SK-N-SH (cell line): ENCODE data around the gene ROBO1.

Experiments
- CTCF ChIP-seq: fragments of 200-600 bp; sonication (generic); IDR thresholded peaks from 2 replicates; pipeline ENCODE4 v1.6.1; 2017; ENCODE audit warnings: antibody characterized with exemption, mild to moderate bottlenecking, moderate library complexity
- EP300 ChIP-seq, 2 experiments: IDR thresholded peaks; 2 replicates each; pipeline versions ENCODE4 v1.4.0 to v1.6.1; 2012; ENCODE audit warnings: borderline replicate concordance in 1 of 2, low read depth in 1 of 2, low read length in 1 of 2
- GATA2 ChIP-seq: sonication (generic); formaldehyde crosslinking; IDR thresholded peaks from 2 replicates; pipeline ENCODE4 v1.5.0; 2020; ENCODE audit warnings: mild to moderate bottlenecking, missing genetic modification reagents
- RAD21 ChIP-seq: IDR thresholded peaks from 2 replicates; pipeline ENCODE4 v1.6.1; 2012; ENCODE audit warnings: mild to moderate bottlenecking, low read length

GRCh38 chr3:78737988-78738387 lies 1029.8 kb downstream of the ROBO1 start:
- TF ChIP-seq RAD21, result no peak
- TF ChIP-seq GATA2, result no peak
- TF ChIP-seq CTCF, result no peak
- no peak for TF ChIP-seq EP300 (IDR thresholded peaks at IDR 0.05; ENCODE audit: borderline replicate concordance in 1 of 2, low read depth in 1 of 2, low read length in 1 of 2)
